ENCODE data around the gene ABCE1.

Gene ABCE1

GRCh38 chr4:145101091-145101490, 3.0 kb downstream of the ABCE1 start:
- H3K9me3 ChIP-seq (ENCODE audit: control insufficient read depth, low read length) = no peaks in the 10 kb centered on the region
- H3K4me3 ChIP-seq (ENCODE audit: insufficient read depth, low read depth, low read length, poor library complexity, severe bottlenecking) = no peak overlapping the region
- H3K36me3 ChIP-seq (ENCODE audit: control insufficient read depth, insufficient read depth, low read length) = peaks cover 9% of the 10 kb centered on the region
- H3K27ac ChIP-seq (ENCODE audit: insufficient read depth, low read length, poor library complexity, severe bottlenecking) = no peak overlapping the region
- H3K27me3 ChIP-seq (replicated peaks; ENCODE audit: control insufficient read depth, insufficient read depth, low read length, poor library complexity, severe bottlenecking) = no peaks in the 10 kb centered on the region
- no peak for DNase-seq
- H3K4me1 ChIP-seq (ENCODE audit: control insufficient read depth, insufficient read depth, low read length, poor library complexity, severe bottlenecking) = peaks cover 20% of the 10 kb centered on the region

GRCh38 chr4:145102619-145103018, 4.5 kb downstream of the ABCE1 start:
- no peak overlapping the region for H3K4me3 ChIP-seq (ENCODE audit: insufficient read depth, low read depth, low read length, poor library complexity, severe bottlenecking)
- H3K4me1 ChIP-seq (ENCODE audit: control insufficient read depth, insufficient read depth, low read length, poor library complexity, severe bottlenecking) = peaks cover 13% of the 10 kb centered on the region
- H3K27ac ChIP-seq (ENCODE audit: insufficient read depth, low read length, poor library complexity, severe bottlenecking) = no peak overlapping the region
- peaks cover 21% of the 10 kb centered on the region for H3K36me3 ChIP-seq (ENCODE audit: control insufficient read depth, insufficient read depth, low read length)
- H3K9me3 ChIP-seq (ENCODE audit: control insufficient read depth, low read length) = no peaks in the 10 kb centered on the region
- no peak for DNase-seq
- H3K27me3 ChIP-seq (replicated peaks; ENCODE audit: control insufficient read depth, insufficient read depth, low read length, poor library complexity, severe bottlenecking) = no peaks in the 10 kb centered on the region

GRCh38 chr4:145103496-145103895, 5.4 kb downstream of the ABCE1 start:
- Histone ChIP-seq H3K27ac (ENCODE audit: insufficient read depth, low read length, poor library complexity, severe bottlenecking) (no peak overlapping the region), H3K27me3 (replicated peaks; ENCODE audit: control insufficient read depth, insufficient read depth, low read length, poor library complexity, severe bottlenecking) (no peaks in the 10 kb centered on the region), H3K9me3 (ENCODE audit: control insufficient read depth, low read length) (no peaks in the 10 kb centered on the region), H3K36me3 (ENCODE audit: control insufficient read depth, insufficient read depth, low read length) (peaks cover 29% of the 10 kb centered on the region), H3K4me3 (ENCODE audit: insufficient read depth, low read depth, low read length, poor library complexity, severe bottlenecking) (no peak overlapping the region), H3K4me1 (ENCODE audit: control insufficient read depth, insufficient read depth, low read length, poor library complexity, severe bottlenecking) (peaks cover 13% of the 10 kb centered on the region)
- DNase-seq = no peak

- Histone ChIP-seq H3K9me3 (ENCODE audit: control insufficient read depth, low read length) (no peaks in the 10 kb centered on the region), H3K27ac (ENCODE audit: insufficient read depth, low read length, poor library complexity, severe bottlenecking) (no peak overlapping the region), H3K27me3 (replicated peaks; ENCODE audit: control insufficient read depth, insufficient read depth, low read length, poor library complexity, severe bottlenecking) (no peaks in the 10 kb centered on the region), H3K4me1 (ENCODE audit: control insufficient read depth, insufficient read depth, low read length, poor library complexity, severe bottlenecking) (no peaks in the 10 kb centered on the region), H3K36me3 (ENCODE audit: control insufficient read depth, insufficient read depth, low read length) (peaks cover 55% of the 10 kb centered on the region), H3K4me3 (ENCODE audit: insufficient read depth, low read depth, low read length, poor library complexity, severe bottlenecking) (no peak overlapping the region)
- no peak for DNase-seq
These were observed 9.0 kb downstream of the ABCE1 start for GRCh38 chr4:145107126-145107525.

DNA sequence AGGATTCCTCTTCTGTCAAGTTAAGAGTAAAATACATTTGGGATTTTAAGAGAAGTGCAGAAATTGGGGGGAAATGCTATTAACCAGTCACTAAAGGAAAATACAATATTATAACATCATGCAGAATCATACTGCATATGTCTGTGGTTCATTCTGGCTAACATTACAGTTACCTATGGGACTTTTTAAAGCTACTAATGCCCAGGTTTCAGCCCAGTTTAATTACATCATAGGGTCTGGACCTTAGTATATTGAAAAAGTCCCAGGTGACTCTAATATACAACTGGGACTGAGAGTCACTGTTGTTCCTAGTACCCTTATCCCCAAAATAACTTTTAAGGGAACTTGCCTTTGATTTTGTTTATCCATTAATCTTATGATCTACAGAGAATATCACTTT, 10.0 kb downstream of the ABCE1 start:
- peaks cover 65% of the 10 kb centered on the region for H3K36me3 ChIP-seq (ENCODE audit: control insufficient read depth, insufficient read depth, low read length)
- H3K27me3 ChIP-seq (replicated peaks; ENCODE audit: control insufficient read depth, insufficient read depth, low read length, poor library complexity, severe bottlenecking) = no peaks in the 10 kb centered on the region

GRCh38 chr4:145125396-145125795, 27.3 kb downstream of the ABCE1 start:
- Histone ChIP-seq H3K36me3 (ENCODE audit: control insufficient read depth, insufficient read depth, low read length) (peaks cover 38% of the 10 kb centered on the region), H3K9me3 (ENCODE audit: control insufficient read depth, low read length) (no peaks in the 10 kb centered on the region), H3K4me1 (ENCODE audit: control insufficient read depth, insufficient read depth, low read length, poor library complexity, severe bottlenecking) (no peaks in the 10 kb centered on the region), H3K27me3 (replicated peaks; ENCODE audit: control insufficient read depth, insufficient read depth, low read length, poor library complexity, severe bottlenecking) (no peaks in the 10 kb centered on the region), H3K4me3 (ENCODE audit: insufficient read depth, low read depth, low read length, poor library complexity, severe bottlenecking) (no peak overlapping the region), H3K27ac (ENCODE audit: insufficient read depth, low read length, poor library complexity, severe bottlenecking) (no peak overlapping the region)
- no peak for DNase-seq

More for the DNA sequence above, 10.0 kb downstream of the ABCE1 start:
- H3K9me3 ChIP-seq (ENCODE audit: control insufficient read depth, low read length) = no peaks in the 10 kb centered on the region
- no peak overlapping the region for H3K4me3 ChIP-seq (ENCODE audit: insufficient read depth, low read depth, low read length, poor library complexity, severe bottlenecking)
- no peak overlapping the region for H3K27ac ChIP-seq (ENCODE audit: insufficient read depth, low read length, poor library complexity, severe bottlenecking)
- H3K4me1 ChIP-seq (ENCODE audit: control insufficient read depth, insufficient read depth, low read length, poor library complexity, severe bottlenecking) = no peaks in the 10 kb centered on the region
- no peak for DNase-seq

DNA sequence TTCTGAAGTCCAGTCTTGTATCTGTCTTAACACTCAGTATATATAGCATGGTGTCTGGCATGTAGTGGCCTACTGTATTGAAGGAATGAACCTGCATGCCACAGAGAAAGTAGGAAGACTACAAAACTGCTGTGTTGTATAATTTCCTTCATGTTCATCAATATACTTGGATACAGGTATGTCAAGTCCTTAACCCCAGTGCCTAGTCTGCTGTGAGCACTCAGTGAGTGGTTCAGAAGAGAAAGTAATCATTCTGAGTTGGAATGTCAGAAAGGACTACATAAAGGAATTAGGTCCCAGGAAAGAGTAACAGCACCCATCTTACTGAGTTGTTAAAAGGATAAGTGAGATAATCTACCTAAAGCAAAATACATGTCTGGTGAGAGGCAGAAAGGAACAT, 32.0 kb downstream of the ABCE1 start:
- Histone ChIP-seq H3K4me1 (ENCODE audit: control insufficient read depth, insufficient read depth, low read length, poor library complexity, severe bottlenecking) (no peaks in the 10 kb centered on the region), H3K27ac (ENCODE audit: insufficient read depth, low read length, poor library complexity, severe bottlenecking) (no peak overlapping the region), H3K4me3 (ENCODE audit: insufficient read depth, low read depth, low read length, poor library complexity, severe bottlenecking) (no peak overlapping the region), H3K27me3 (replicated peaks; ENCODE audit: control insufficient read depth, insufficient read depth, low read length, poor library complexity, severe bottlenecking) (no peaks in the 10 kb centered on the region), H3K36me3 (ENCODE audit: control insufficient read depth, insufficient read depth, low read length) (peaks cover 15% of the 10 kb centered on the region), H3K9me3 (ENCODE audit: control insufficient read depth, low read length) (no peaks in the 10 kb centered on the region)
- DNase-seq = no peak

DNA sequence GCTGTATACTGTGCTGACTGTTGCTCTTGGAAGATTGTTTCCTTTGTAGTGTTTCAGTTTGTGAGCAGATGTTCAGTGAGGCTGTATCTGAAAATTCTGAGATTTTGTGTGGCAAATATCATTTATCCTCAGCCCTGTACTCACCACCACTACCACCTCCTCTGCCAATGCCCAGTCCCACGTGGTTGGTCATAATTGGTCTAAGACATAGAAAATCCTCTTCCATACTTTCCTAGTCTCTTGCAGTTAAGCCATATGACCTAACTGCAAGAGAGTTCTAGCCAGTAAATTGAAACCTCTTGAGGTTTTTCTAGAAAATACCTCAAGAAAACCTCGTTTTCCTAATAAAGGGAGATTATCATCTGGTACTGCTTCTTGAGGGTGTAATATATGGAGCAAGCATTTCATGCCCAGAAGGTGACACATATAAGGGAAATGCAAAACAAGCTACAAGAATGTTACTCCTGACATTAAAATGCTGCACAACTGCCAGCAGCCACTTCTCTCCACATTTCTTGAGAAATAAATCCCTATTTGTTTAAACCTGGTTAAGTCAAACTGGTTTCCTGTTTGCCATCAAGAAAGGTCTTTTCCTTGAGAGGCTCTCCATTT, 32.8 kb downstream of the ABCE1 start:
- Histone ChIP-seq H3K4me1 (ENCODE audit: control insufficient read depth, insufficient read depth, low read length, poor library complexity, severe bottlenecking) (no peaks in the 10 kb centered on the region), H3K9me3 (ENCODE audit: control insufficient read depth, low read length) (no peaks in the 10 kb centered on the region), H3K4me3 (ENCODE audit: insufficient read depth, low read depth, low read length, poor library complexity, severe bottlenecking) (no peak overlapping the region), H3K27me3 (replicated peaks; ENCODE audit: control insufficient read depth, insufficient read depth, low read length, poor library complexity, severe bottlenecking) (no peaks in the 10 kb centered on the region), H3K36me3 (ENCODE audit: control insufficient read depth, insufficient read depth, low read length) (peaks cover 12% of the 10 kb centered on the region), H3K27ac (ENCODE audit: insufficient read depth, low read length, poor library complexity, severe bottlenecking) (no peak overlapping the region)
- DNase-seq = no peak

GRCh38 chr4:145131848-145132247, 33.7 kb downstream of the ABCE1 start:
- no peaks in the 10 kb centered on the region for H3K9me3 ChIP-seq (ENCODE audit: control insufficient read depth, low read length)
- no peaks in the 10 kb centered on the region for H3K4me1 ChIP-seq (ENCODE audit: control insufficient read depth, insufficient read depth, low read length, poor library complexity, severe bottlenecking)
- no peak overlapping the region for H3K27ac ChIP-seq (ENCODE audit: insufficient read depth, low read length, poor library complexity, severe bottlenecking)
- H3K36me3 ChIP-seq (ENCODE audit: control insufficient read depth, insufficient read depth, low read length) = peaks cover 6% of the 10 kb centered on the region
- DNase-seq = no peak
- no peaks in the 10 kb centered on the region for H3K27me3 ChIP-seq (replicated peaks; ENCODE audit: control insufficient read depth, insufficient read depth, low read length, poor library complexity, severe bottlenecking)
- no peak overlapping the region for H3K4me3 ChIP-seq (ENCODE audit: insufficient read depth, low read depth, low read length, poor library complexity, severe bottlenecking)

- DNase-seq = no peak
These were observed 34.5 kb downstream of the ABCE1 start for GRCh38 chr4:145132511-145133098.

More at GRCh38 chr4:145132511-145133098, 34.5 kb downstream of the ABCE1 start:
- no peaks in the 10 kb centered on the region for H3K27me3 ChIP-seq (replicated peaks; ENCODE audit: control insufficient read depth, insufficient read depth, low read length, poor library complexity, severe bottlenecking)
- H3K4me1 ChIP-seq (ENCODE audit: control insufficient read depth, insufficient read depth, low read length, poor library complexity, severe bottlenecking) = no peaks in the 10 kb centered on the region
- H3K36me3 ChIP-seq (ENCODE audit: control insufficient read depth, insufficient read depth, low read length) = peaks cover 8% of the 10 kb centered on the region
- no peak overlapping the region for H3K27ac ChIP-seq (ENCODE audit: insufficient read depth, low read length, poor library complexity, severe bottlenecking)
- no peak overlapping the region for H3K4me3 ChIP-seq (ENCODE audit: insufficient read depth, low read depth, low read length, poor library complexity, severe bottlenecking)
- no peaks in the 10 kb centered on the region for H3K9me3 ChIP-seq (ENCODE audit: control insufficient read depth, low read length)

Measured in effector memory CD4-positive, alpha-beta T cell (primary cell).